Measurements from ENCODE around the gene IFFO2. TPM values are rescaled to one million over a fixed set of nuclear protein-coding genes. Genes with fewer than 3 reads are reported as not detected.

Gene IFFO2
- total RNA-seq, 4 donors from 2014 or later: 25.8 to 88.8 (median 52.7) TPM

- peaks cover 39 to 54% (median 40%) of the 10 kb centered on the region in 3 donors for H3K4me1 ChIP-seq
- no peaks in the 10 kb centered on the region for H3K9me3 ChIP-seq
- no peaks in the 10 kb centered on the region for H3K27me3 ChIP-seq
- TF ChIP-seq POLR2A (IDR thresholded peaks at IDR 0.05) (no peak), CTCF (IDR thresholded peaks at IDR 0.05) (peak in 4 of 6 experiments; percentile 13 to 38 (median 20))
- DNase-seq: no peak
- peaks cover 15 to 44% (median 23%) of the 10 kb centered on the region in 3 donors for H3K36me3 ChIP-seq
- 57 to 59% methylated on average over 14 to 17 of the region's 17 CpGs for WGBS, 2 donors
- intact Hi-C loops (cut with DNase I): no loop called here
- H3K4me3 ChIP-seq: peak overlapping the region in 1 of 4 donors; percentile 41
- peak overlapping the region; percentile 69 to 93 (median 88) for H3K27ac ChIP-seq
Measured at GRCh38 chr1:18921516-18922251, 34.8 kb downstream of the IFFO2 start.

GRCh38 chr1:18920931-18921330 lies 35.5 kb downstream of the IFFO2 start:
- Histone ChIP-seq H3K27me3 (no peaks in the 10 kb centered on the region), H3K4me3 (no peak overlapping the region), H3K9me3 (no peaks in the 10 kb centered on the region), H3K27ac (no peak overlapping the region), H3K36me3 (peaks cover 15 to 51% (median 23%) of the 10 kb centered on the region in 3 donors), H3K4me1 (peaks cover 32 to 46% (median 33%) of the 10 kb centered on the region in 3 donors)
- TF ChIP-seq CTCF (IDR thresholded peaks at IDR 0.05) (no peak), POLR2A (IDR thresholded peaks at IDR 0.05) (no peak)
- DNase-seq: no peak
- 91 to 100% methylated on average over 1 to 7 of the region's 7 CpGs for WGBS, 2 donors
- intact Hi-C loops (cut with DNase I): no loop called here

- WGBS, 2 donors: 85 to 90% methylated on average over 12 of the region's 12 CpGs
- peaks cover 15 to 61% (median 23%) of the 10 kb centered on the region in 3 donors for H3K36me3 ChIP-seq
- intact Hi-C loops (cut with DNase I): no loop called here
Measured at GRCh38 chr1:18919956-18920355, 36.5 kb downstream of the IFFO2 start.

GRCh38 chr1:18919197-18919905 lies 37.1 kb downstream of the IFFO2 start:
- no peaks in the 10 kb centered on the region for H3K9me3 ChIP-seq
- H3K27ac ChIP-seq: no peak overlapping the region
- H3K36me3 ChIP-seq: peaks cover 15 to 67% (median 23%) of the 10 kb centered on the region in 3 donors
- no peaks in the 10 kb centered on the region for H3K27me3 ChIP-seq
- no peak for DNase-seq
- WGBS, 2 donors: 70 to 81% methylated on average over 2 to 10 of the region's 31 CpGs
- peaks cover 27 to 47% (median 28%) of the 10 kb centered on the region in 3 donors for H3K4me1 ChIP-seq
- H3K4me3 ChIP-seq: no peak overlapping the region
- no peak for TF ChIP-seq POLR2A (IDR thresholded peaks at IDR 0.05)
- TF ChIP-seq CTCF (IDR thresholded peaks at IDR 0.05): no peak
- intact Hi-C loops (cut with DNase I): no loop called here

More at GRCh38 chr1:18919956-18920355, 36.5 kb downstream of the IFFO2 start:
- Histone ChIP-seq H3K27me3 (no peaks in the 10 kb centered on the region), H3K9me3 (no peaks in the 10 kb centered on the region), H3K4me1 (peaks cover 32 to 47% (median 33%) of the 10 kb centered on the region in 3 donors), H3K27ac (no peak overlapping the region), H3K4me3 (no peak overlapping the region)
- no peak for DNase-seq
- no peak for TF ChIP-seq POLR2A (IDR thresholded peaks at IDR 0.05)
- no peak for TF ChIP-seq CTCF (IDR thresholded peaks at IDR 0.05)

GRCh38 chr1:18918417-18918816 lies 38.1 kb downstream of the IFFO2 start:
- no peak for DNase-seq
- Histone ChIP-seq H3K36me3 (peaks cover 15 to 76% (median 23%) of the 10 kb centered on the region in 3 donors), H3K4me1 (peaks cover 18 to 47% (median 20%) of the 10 kb centered on the region in 3 donors), H3K4me3 (no peak overlapping the region), H3K27ac (no peak overlapping the region), H3K27me3 (no peaks in the 10 kb centered on the region), H3K9me3 (no peaks in the 10 kb centered on the region)
- intact Hi-C loops (cut with DNase I): no loop called here
- 92 to 100% methylated on average over 4 to 6 of the region's 14 CpGs for WGBS, 2 donors
- TF ChIP-seq POLR2A (IDR thresholded peaks at IDR 0.05): no peak
- TF ChIP-seq CTCF (IDR thresholded peaks at IDR 0.05): no peak

All from esophagus squamous epithelium (tissue), 5 donors.